Astrocyte (in vitro differentiated cells and primary cell): Measurements from ENCODE around the gene RFPL1. TPM values are rescaled to one million over a fixed set of nuclear protein-coding genes. Genes with fewer than 3 reads are reported as not detected.

Experiments used
- DNase-seq: peaks from one replicate; pipeline ENCODE4 v3.0.0-alpha.2; 2010; ENCODE audit warnings: low read depth
- FAIRE-seq: peaks from 2 replicates; lab custom pipeline; 2011; peaks lifted over from hg19 to GRCh38; lab: Jason Lieb, UNC
- H2AFZ ChIP-seq: 2 replicates; pipeline ENCODE4 v1.6.0; 2012; ENCODE audit warnings: low read depth, low read length, inconsistent platforms
- H3K27ac ChIP-seq: 2 replicates; pipeline ENCODE4 v1.5.1; 2011; ENCODE audit warnings: low read depth, low read length, inconsistent platforms
- H3K27me3 ChIP-seq: 2 replicates; pipeline ENCODE4 v1.6.0; 2011; ENCODE audit warnings: low read length, inconsistent platforms; ENCODE audit not compliant: insufficient read depth
- H3K36me3 ChIP-seq: 2 replicates; pipeline ENCODE4 v1.5.1; 2011; ENCODE audit warnings: low read length, inconsistent platforms; ENCODE audit not compliant: insufficient read depth
- H3K4me1 ChIP-seq: 2 replicates; pipeline ENCODE4 v1.5.1; 2011; ENCODE audit warnings: low read length, inconsistent platforms; ENCODE audit not compliant: insufficient read depth
- H3K4me2 ChIP-seq: 2 replicates; pipeline ENCODE4 v1.6.0; 2012; ENCODE audit warnings: low read length, inconsistent platforms
- H3K4me3 ChIP-seq: 2 replicates; pipeline ENCODE4 v1.5.1; 2011; ENCODE audit warnings: low read depth, mild to moderate bottlenecking, low read length, inconsistent platforms; ENCODE audit not compliant: insufficient read depth
- H3K79me2 ChIP-seq: 2 replicates; pipeline ENCODE4 v1.6.0; 2012; ENCODE audit warnings: mild to moderate bottlenecking, low read length, inconsistent platforms; ENCODE audit not compliant: insufficient read depth
- H3K9ac ChIP-seq: 2 replicates; pipeline ENCODE4 v1.6.0; 2012; ENCODE audit warnings: mild to moderate bottlenecking, low read length, inconsistent platforms
- H3K9me3 ChIP-seq: 2 replicates; pipeline ENCODE4 v1.5.1; 2012; ENCODE audit warnings: low read depth, mild to moderate bottlenecking, low read length, inconsistent platforms; ENCODE audit not compliant: insufficient read depth
- H4K20me1 ChIP-seq: 2 replicates; pipeline ENCODE4 v1.6.0; 2012; ENCODE audit warnings: low read length, inconsistent platforms; ENCODE audit not compliant: insufficient read depth
- H3K27ac Mint-ChIP-seq: one replicate; pipeline ENCODE4 v1.8.0; 2021; ENCODE audit warnings: mild to moderate bottlenecking, mixed read lengths; ENCODE audit not compliant: unreplicated experiment
- H3K27me3 Mint-ChIP-seq: one replicate; pipeline ENCODE4 v1.8.0; 2021; ENCODE audit warnings: low read depth, mixed read lengths; ENCODE audit not compliant: unreplicated experiment
- H3K36me3 Mint-ChIP-seq: one replicate; pipeline ENCODE4 v1.8.0; 2021; ENCODE audit warnings: low read depth, mixed read lengths; ENCODE audit not compliant: unreplicated experiment
- H3K4me1 Mint-ChIP-seq: one replicate; pipeline ENCODE4 v1.8.0; 2021; ENCODE audit warnings: low read depth, mixed read lengths; ENCODE audit not compliant: unreplicated experiment
- H3K4me3 Mint-ChIP-seq: one replicate; pipeline ENCODE4 v1.8.0; 2021; ENCODE audit warnings: mild to moderate bottlenecking, moderate library complexity, mixed read lengths; ENCODE audit not compliant: unreplicated experiment
- H3K9me3 Mint-ChIP-seq: one replicate; pipeline ENCODE4 v1.8.0; 2021; ENCODE audit warnings: mild to moderate bottlenecking, mixed read lengths; ENCODE audit not compliant: unreplicated experiment
- CTCF ChIP-seq: IDR thresholded peaks from 2 replicates; pipeline ENCODE4 v1.5.1; 2011; ENCODE audit warnings: low read depth, mild to moderate bottlenecking, inconsistent platforms, low read length, moderate library complexity; ENCODE audit not compliant: insufficient read depth
- EZH2 ChIP-seq: IDR thresholded peaks from 2 replicates; pipeline ENCODE4 v1.6.1; 2012; ENCODE audit warnings: mild to moderate bottlenecking, low read length, inconsistent platforms; ENCODE audit not compliant: insufficient read depth
- total RNA-seq: library from RNA; stranded (reverse); gene quantifications from 2 replicates; pipeline ENCODE4 v1.2.1, GENCODE V29; 2021

Gene RFPL1
- total RNA-seq, 1 donor from 2014 or later: not detected

- peaks cover 11% of the 10 kb centered on the region for H3K9me3 Mint-ChIP-seq
- H3K4me3 Mint-ChIP-seq: no peak overlapping the region
- Histone ChIP-seq H3K79me2 (no peaks in the 10 kb centered on the region), H3K4me3 (peak overlapping the region; percentile 34), H3K4me2 (peak overlapping the region; percentile 78), H3K9ac (no peak overlapping the region), H3K27me3 (peaks cover 47% of the 10 kb centered on the region), H2AFZ (peak overlapping the region; percentile 73), H4K20me1 (peaks cover 29% of the 10 kb centered on the region), H3K27ac (no peak overlapping the region), H3K9me3 (peaks cover 8% of the 10 kb centered on the region), H3K36me3 (no peaks in the 10 kb centered on the region), H3K4me1 (peaks cover 11% of the 10 kb centered on the region)
- H3K27ac Mint-ChIP-seq: no peak overlapping the region
- FAIRE-seq: no peak
- H3K4me1 Mint-ChIP-seq: peaks cover 13% of the 10 kb centered on the region
- H3K27me3 Mint-ChIP-seq: peaks cover 57% of the 10 kb centered on the region
- peaks cover 5% of the 10 kb centered on the region for H3K36me3 Mint-ChIP-seq
- TF ChIP-seq EZH2: peak; percentile 100
- TF ChIP-seq CTCF: no peak
- DNase-seq: no peak
Observed at GRCh38 chr22:29480262-29480511, 41.8 kb downstream of the RFPL1 start.

GRCh38 chr22:29480512-29481264 lies 42.3 kb downstream of the RFPL1 start:
- Histone ChIP-seq H3K27me3 (peaks cover 45% of the 10 kb centered on the region), H3K9me3 (peaks cover 8% of the 10 kb centered on the region), H2AFZ (peak overlapping the region; percentile 73), H3K36me3 (no peaks in the 10 kb centered on the region), H3K27ac (no peak overlapping the region), H3K4me1 (peaks cover 11% of the 10 kb centered on the region), H4K20me1 (peaks cover 29% of the 10 kb centered on the region), H3K79me2 (no peaks in the 10 kb centered on the region), H3K9ac (no peak overlapping the region), H3K4me3 (peak overlapping the region; percentile 34), H3K4me2 (peak overlapping the region; percentile 78)
- DNase-seq (peak; percentile 37), FAIRE-seq (no peak)
- Mint-ChIP-seq H3K4me3 (peak overlapping the region; percentile 76), H3K9me3 (peaks cover 11% of the 10 kb centered on the region), H3K27ac (no peak overlapping the region), H3K27me3 (peaks cover 58% of the 10 kb centered on the region), H3K4me1 (peaks cover 13% of the 10 kb centered on the region), H3K36me3 (peaks cover 5% of the 10 kb centered on the region)
- TF ChIP-seq CTCF: no peak
- peak; percentile 79 for TF ChIP-seq EZH2
